Left colon (tissue), 2 donors: ENCODE data around the gene MYEOV. TPM values are rescaled to one million over a fixed set of nuclear protein-coding genes. Genes with fewer than 3 reads are reported as not detected.

Experiments
- ATAC-seq: fragments of 200-7000 bp; cut with Tn5 transposase; one replicate; pipeline ENCODE4 v1.9.1; 2020; ENCODE audit warnings: mild to moderate bottlenecking, moderate library complexity
- DNase-seq, 2 donors: peaks; one replicate each; pipeline ENCODE4 v3.0.0-alpha.2; 2020
- intact Hi-C, 2 donors: fragments of 100-400 bp; cut with DNase I in 1 of 2; cut with micrococcal nuclease in 1 of 2; formaldehyde crosslinking; loops; one replicate each; pipeline versions ENCODE4 v1.11.2 to v1.14.0; 2022; cut with DNase I, micrococcal nuclease
- total RNA-seq, 2 donors: library from RNA; stranded (reverse); fragmentation: NEBNext Ultra II Directional; extraction: Animal tissue kit (Norgen Biotek cat#: 25700); gene quantifications; one replicate each; pipeline ENCODE4 v1.2.1, GENCODE V29; 2021
- donor health status: DM: no; HTN: no; CAD: no.
- donor health status: DM: yes; HTN: yes; CAD: no.

The MYEOV gene
- total RNA-seq, 2 donors from 2014 or later: 3.8 to 8.0 TPM

DNA sequence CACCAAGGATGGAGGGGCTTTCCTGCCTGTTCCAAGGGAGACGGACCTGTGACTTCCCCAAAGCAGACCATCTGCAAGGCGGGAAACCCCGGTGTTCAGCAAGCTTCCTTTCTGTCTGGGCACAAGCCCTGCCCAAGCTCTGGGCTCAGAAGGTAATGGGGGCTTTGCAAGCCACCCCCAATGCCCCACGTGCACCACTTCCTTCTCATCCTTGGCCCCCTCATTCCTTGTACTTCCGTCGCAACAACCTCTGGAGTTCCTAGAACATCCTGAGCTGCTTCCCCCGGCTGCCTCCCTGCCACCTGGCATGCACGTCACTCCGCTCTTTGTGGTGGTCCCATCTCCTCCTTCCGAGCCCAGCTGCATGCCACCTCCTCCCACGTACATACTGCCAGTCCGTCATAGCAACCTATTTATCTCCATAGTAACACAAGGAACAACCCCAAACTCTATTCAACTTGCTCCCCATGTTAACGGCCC is 3.9 kb downstream of the MYEOV start:
- DNase-seq: peak in 1 of 2 donors; percentile 52
- ATAC-seq: no peak
- intact Hi-C loops: loop anchor here (10.0 kb wide), 2 partner anchors 337 to 347 kb away; partner anchors contain the start of gene CCND1 (in 1 of the 2)

GRCh38 chr11:69298267-69299022 is 4.5 kb downstream of the MYEOV start:
- ATAC-seq: peak; percentile 54
- intact Hi-C loops: loop anchor here (10.0 kb wide), 2 partner anchors 336 to 346 kb away; partner anchors contain the start of gene CCND1 (in 1 of the 2)
- DNase-seq: peak; percentile 79 to 90

- intact Hi-C loops: loop anchor here (10.0 kb wide), 2 partner anchors 336 to 346 kb away; partner anchors contain the start of gene CCND1 (in 1 of the 2)
- ATAC-seq (no peak), DNase-seq (peak in 1 of 2 donors; percentile 15)
Measured at GRCh38 chr11:69299023-69299461, 5.1 kb downstream of the MYEOV start.

DNA sequence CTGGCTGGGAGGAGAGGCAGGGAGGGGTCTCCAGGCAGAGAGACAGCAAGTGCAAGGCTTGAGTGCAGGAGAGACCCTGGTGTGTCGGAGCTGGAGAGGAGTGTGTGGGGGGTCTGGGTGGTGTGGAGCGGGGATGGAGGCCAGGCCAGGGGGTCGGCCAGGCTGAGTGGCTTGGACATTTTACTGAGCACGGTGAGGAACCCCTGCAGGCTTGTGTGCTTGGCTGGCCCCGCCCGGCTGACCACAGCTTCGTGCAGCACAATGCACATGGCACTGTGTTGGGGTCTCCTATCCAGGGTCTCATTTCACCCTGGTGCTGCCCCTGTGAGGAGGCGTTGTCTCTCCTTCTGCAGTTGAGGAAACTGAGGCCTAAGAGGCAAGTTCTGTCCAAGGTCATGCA is 5.6 kb downstream of the MYEOV start:
- DNase-seq: no peak
- intact Hi-C loops: loop anchor here (10.0 kb wide), 2 partner anchors 335 to 345 kb away; partner anchors contain the start of gene CCND1 (in 1 of the 2)
- ATAC-seq: no peak

DNA sequence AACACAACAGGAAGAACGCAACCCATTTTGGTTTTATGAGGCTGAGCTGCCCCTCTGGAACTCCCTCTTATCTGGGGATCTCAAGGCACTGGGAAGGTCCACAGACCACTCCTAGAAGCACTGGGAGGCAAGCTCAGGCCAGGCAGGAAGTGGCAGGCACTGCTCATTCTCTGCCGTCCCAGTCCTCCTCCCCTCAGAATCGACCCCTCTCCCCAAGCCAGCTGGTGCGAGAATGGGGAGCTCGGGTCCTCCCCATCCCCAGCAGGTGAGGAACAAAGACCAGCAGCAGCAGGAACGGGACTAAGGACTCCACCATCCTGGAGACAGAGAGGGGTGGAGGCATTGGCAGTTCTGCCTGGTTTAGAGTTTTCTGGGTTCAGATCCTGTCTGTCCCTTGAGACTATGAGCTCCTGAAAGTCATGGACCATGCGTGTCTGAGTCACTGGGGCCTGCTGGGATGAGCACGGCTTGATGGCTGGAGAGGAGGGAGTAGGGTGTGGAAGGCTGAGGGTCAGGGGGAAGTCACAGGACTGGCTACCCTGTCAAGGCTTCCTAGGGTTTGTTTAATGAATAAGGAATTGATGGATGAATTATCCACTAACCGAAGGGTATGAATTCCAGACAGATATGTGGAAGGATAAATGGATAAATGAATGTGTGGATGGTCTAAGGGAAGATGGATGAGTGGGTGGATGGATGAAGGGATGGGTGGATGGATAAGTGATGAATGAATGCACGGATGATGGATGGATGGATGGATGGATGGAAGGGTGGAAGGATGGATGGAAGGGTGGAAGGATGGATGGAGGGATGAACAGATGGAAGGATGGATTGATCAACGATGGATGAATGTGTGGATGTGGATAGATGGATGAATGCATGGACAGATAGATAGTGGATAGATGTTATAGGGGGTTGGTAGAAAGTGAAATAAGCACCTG is 6.4 kb downstream of the MYEOV start:
- DNase-seq (no peak), ATAC-seq (no peak)
- intact Hi-C loops: no loop called here

DNA sequence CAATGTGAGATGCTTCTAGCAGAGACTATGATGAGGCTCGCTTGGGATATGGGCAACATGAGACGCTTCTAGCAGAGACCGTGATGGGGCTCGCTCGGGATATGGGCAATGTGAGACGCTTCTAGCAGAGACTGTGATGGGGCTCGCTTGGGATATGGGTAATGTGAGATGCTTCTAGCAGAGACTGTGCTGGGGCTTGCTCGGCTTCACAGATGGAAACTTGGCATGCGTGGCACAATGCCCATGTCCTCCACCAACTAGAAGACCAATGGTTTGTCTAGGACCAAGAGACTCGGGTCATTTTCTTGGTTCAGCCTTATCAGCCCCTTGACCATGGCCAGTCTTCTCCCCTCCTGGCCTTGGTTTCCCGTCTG is 7.1 kb downstream of the MYEOV start:
- DNase-seq: no peak
- ATAC-seq: no peak
- intact Hi-C loops: no loop called here

DNA sequence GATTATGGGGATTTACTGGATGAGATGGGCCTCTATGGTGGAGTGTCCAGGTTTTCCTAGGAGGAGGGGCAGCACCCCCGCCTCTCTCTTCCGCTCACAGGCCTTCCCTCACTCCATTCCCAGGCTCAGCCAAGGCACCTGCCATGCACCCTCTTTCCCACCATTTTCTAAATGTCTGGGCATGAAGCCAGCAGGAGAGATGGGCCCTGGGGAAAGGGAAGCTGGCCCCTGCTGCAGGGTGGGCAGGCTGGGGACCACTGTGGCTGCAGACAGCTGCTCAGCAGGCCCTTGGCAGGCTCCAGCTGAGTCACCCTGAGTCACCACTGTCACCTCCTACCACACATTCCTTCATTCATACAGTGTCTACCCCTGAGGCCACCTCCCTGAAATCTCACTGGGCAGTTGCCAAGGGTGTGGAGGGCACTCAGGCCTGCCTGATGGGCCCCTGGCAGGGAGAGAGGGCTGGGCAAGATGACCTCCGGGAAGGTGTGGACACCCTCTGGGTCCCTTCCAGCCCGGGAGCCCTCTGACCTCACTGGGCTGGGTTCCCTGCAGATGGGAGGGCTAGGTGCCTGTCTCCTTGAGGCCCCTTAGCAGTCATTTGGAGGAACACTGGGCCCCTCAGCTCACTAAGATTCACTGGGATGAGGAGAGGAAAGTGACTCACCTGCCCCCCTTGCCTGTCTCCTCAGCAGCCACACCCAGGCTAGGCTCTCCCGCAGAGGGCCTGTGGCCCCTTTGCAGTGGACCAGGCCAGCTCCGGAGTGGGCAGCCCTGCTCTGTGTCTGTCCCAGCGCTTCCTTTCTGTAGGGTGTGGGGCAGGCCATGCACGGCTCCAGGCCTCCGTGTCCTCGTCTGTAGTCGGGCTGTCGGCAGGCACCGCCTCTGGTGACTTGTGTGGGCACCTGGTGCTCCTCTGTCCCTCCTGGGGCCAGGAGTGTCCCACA is 7.8 kb downstream of the MYEOV start:
- peak; percentile 63 to 86 for DNase-seq
- ATAC-seq: peak; percentile 63
- intact Hi-C loops: no loop called here

DNA sequence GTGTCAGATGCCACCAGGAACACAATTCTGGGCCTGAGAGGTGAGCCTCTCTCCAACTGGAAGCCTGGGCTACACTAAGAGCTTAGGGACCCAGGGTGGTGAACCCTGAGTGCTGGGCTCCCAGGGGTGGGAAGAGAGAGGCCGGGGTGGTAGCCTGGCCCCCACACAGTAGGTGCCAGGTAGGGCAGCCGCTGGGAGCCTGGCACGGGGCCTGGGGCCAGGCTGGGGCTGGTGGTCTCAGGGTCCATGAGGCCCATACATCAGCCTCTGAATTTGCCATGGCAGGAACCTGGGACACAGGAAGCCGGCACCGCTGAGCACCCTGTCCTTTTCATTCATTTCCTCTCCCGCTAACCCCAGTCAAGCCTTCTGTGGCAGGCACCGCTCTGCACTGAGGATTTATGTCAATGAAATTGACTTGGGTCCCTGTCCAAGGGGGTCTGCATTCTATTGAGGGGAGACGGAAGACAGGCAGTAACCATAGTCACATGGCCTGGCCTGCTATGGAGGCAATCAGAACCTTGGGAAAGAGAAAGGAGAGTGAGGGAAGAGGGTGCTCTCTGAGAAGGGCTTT is 8.6 kb downstream of the MYEOV start:
- intact Hi-C loops: no loop called here

GRCh38 chr11:69303427-69303826 is 9.5 kb downstream of the MYEOV start:
- DNase-seq (no peak), ATAC-seq (no peak)
- intact Hi-C loops: no loop called here

More for the DNA sequence above, 8.6 kb downstream of the MYEOV start:
- DNase-seq (no peak), ATAC-seq (no peak)

GRCh38 chr11:69304258-69304657 is 10.3 kb downstream of the MYEOV start:
- ATAC-seq: no peak
- intact Hi-C loops: no loop called here
- DNase-seq: no peak

GRCh38 chr11:69304686-69305085 is 10.7 kb downstream of the MYEOV start:
- DNase-seq: no peak
- intact Hi-C loops: no loop called here
- no peak for ATAC-seq

DNA sequence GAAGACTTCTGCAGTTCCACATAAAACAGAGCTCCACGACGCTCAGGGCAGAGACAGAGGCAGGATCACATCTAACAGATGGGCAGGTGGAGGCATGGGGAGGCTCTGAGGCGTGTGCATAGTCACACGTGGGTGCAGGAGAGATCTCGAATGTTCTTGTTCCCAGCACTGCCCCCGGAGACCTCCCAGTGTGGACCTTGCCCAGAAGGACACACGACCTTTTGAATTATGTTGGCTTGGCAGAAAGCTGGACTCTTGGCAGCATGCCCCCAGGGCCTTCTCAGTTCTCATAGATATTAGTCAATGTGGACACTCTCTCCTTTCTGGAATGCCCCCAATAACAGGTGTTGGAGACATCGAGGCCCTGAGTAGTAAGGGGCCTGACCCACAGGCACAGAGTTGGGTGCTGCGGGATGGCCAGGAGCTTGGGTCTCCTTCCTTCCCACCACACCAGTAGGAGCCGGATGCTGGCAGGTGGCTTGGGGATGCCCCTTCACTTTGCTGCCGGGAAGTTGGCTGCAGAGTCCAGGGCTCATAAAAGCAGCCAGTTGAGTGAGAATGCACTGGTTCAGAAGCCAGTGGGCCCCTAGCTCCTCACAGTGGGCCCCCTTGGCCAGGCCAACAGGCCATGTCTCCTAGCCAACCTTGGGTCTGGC is 12.1 kb downstream of the MYEOV start:
- DNase-seq (no peak), ATAC-seq (no peak)
- intact Hi-C loops: no loop called here

- intact Hi-C loops: no loop called here
- ATAC-seq (no peak), DNase-seq (no peak)
Measured at GRCh38 chr11:69306821-69307220, 12.9 kb downstream of the MYEOV start.

DNA sequence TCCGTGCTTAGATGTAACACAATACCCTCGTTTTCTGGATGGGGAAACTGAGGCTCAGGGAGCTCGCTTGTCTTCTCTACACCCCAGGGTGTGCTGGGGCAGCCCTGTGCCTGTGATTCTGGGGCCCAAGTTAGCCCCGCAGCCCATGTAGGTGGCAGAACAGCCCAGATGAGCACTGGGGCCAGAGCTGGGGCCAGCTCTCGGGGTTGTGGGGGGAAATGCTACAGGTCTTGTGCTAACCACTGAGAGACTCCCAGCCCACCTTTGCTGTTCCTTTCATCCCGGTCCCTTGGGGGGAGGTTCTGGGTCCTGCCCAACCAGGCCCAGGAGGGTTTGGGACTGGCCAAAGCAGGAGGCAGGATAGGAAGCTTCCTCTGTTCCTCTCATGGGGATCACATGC is 13.5 kb downstream of the MYEOV start:
- intact Hi-C loops: no loop called here
- ATAC-seq: no peak

DNA sequence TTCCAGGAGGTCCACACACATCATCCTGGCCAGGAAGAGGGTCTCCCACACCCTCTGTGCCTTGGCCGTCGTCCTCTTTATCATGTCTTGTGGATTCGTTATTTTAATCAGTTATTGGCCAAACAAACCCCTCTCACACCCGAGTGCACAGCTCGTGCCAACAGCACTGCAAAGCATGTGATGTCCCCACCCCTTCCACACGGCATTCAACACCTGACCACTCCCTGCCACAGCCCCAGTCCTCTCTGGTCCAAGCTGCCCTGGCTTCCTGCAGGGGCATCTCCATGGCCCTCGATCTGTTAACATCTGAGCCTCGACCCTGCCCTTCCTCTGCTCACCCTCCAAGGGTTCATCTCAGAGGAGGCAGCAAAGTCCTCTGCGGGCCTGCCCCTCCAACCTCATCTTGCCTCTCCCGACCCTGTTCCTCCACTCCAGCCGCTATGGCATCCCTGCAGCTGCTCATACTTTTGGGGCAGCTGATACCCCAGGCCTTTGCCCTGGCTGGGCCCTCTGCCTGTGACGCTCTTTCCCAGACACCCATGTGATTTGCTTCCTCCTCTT is 14.0 kb downstream of the MYEOV start:
- no peak for DNase-seq
- intact Hi-C loops: no loop called here
- ATAC-seq: peak; percentile 84

More for the DNA sequence above, 13.5 kb downstream of the MYEOV start:
- DNase-seq: no peak

- ATAC-seq: peak; percentile 10
- DNase-seq: no peak
- intact Hi-C loops: no loop called here
Measured at GRCh38 chr11:69308491-69308911, 14.5 kb downstream of the MYEOV start.

DNA sequence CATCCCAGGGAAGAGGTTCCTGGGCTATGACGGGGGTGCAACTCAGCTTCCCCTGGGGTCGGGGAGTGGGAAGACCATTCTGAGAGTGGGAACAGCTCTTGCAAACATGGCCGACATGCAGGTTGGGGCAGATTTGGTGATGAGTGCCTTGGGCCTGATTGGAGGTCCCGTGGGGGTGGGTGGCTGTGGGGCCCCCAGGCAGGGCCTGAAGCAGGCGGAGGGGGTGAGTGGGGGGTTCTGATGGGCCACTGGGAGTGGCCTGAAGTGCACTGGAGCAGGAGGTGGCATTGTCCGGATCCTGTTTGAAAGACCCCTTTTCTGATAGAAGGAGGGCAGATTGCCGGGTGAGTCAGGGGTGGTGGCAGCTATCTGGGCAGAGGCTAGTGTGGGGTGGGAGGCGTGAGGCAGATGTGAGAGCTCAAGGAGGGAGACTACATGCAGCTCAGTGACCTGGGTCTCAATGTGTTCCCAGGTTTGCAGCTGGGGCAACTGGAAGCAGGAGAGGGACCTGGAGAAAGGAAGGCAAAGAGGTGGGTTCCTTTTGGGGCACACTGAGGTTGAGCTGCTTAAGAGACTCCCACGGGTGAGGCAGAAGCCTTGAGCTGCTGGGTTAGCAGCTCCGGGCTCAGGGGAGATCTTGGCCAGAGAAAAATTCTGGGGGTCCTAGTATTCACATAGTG is 15.1 kb downstream of the MYEOV start:
- no peak for ATAC-seq
- no peak for DNase-seq
- intact Hi-C loops: no loop called here
